GM20431 (cell line): ENCODE data around the gene OSBP.

Source experiments
- in situ Hi-C: fragments of 300-500 bp; cut with MseI, MboI; formaldehyde crosslinking; loops from one replicate; pipeline ENCODE4 v1.15.0; 2020; ENCODE audit warnings: low sequenced_read_pairs; ENCODE audit not compliant: unreplicated experiment

OSBP gene

DNA sequence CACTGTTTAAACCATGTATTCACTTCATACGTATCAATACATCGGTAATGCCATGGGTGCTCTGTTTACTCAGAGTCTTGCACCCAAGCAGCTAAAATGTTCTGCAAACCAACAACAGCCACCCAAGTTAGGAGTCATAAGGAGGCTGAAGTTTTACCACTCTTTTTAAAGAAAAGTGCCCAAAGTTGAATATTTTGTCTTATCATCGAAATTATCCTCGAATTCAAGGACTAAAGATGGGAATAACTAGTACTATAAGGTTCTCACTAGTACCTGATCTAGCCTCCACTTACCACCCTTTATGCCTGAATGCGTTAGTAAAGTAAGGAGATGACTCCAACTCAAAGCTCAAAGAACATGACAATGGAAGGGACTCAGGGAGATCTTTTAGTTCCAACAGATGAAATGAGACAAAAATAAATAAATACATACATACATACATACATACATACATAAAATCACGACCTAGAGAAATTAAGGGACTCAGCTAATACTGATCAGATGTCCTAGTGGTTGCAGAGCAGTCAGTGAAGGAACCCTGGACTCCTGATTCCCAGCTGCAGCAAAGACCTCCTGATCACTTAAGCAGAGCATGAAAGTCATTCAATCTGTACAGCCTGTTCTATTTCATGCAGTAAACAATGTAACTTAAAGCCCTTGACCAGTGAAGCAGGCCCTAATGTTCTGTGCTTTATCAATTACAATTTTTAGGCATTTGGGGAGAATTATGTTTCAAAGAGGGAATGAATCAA is 7.7 kb downstream of the OSBP start:
- in situ Hi-C loops, result no loop called here

DNA sequence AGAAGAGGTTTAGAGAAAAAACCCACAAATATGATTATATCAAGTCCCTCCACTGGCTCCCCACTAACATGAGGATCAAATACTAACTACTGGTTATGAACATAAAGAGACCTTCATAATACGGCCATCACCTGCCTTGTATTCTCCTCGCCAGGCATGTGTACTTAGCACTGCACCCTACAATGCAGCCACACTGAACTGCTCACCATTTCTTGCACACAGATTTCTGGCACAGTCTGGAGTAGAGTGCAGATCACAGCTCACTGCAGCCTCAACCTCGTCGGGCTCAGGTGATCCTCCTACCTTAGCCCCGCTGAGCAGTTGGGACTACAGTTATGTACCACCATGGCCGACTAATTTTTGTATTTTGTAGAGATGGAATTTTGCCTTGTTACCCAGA is 13.1 kb downstream of the OSBP start:
- in situ Hi-C loops, result no loop called here

DNA sequence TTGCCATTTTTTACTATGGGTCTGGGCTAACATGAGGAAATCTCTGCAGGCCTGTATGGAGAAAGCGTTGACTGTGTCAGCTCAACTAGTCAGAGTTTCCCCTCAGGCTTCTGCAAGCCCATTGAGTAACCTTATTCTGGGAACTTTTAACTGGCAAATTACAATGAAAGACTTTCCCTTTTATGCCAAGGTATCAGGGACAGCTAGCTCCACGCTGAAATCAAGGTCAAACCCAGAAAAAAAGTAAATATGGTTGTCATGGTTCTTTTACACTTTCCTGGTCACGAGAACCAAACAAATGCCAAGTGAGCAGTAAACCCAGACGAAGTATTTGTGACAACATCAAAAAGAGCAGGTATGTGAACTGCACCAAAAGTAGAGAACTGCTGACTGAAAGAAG is 13.8 kb downstream of the OSBP start:
- in situ Hi-C loops, result no loop called here

DNA sequence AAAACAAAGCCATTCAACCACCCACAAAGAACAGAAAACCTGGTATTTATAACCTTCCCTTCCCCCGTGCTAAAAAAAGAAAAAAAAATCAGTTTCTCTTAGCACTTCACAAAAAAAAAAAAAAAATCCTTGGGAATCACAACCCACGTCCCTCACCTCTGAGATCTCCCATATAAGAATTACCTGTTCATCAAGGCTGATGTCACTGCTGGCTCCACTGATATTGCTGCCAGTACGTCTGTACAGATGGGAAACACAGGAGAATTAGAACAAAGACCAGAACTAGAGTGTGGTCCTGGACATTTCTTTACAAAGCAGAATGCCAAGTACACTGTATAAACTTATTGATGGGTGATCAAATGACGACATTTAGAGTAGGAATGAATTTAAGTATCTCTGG is 14.9 kb downstream of the OSBP start:
- in situ Hi-C loops, result no loop called here

GRCh38 chr11:59600234-59600633 is 15.3 kb downstream of the OSBP start:
- in situ Hi-C loops, result no loop called here

DNA sequence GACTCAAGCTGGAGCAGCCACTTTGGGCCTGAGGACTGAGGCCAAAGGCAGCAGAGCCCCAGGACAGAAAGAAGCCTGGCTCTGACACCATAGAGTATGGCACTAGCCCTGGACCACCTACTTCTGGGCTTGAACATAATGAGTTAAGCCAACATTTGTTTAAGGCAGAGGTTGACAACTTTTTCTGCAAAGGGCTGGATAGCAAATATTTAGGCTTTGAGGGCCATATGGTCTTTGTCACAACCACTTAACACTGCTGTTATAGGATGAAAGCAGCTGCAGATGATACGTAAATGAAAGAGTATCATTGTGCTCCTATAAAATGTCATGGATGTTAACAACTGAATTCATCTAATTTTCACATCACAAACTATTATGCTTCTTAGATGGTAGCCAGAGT is 16.6 kb downstream of the OSBP start:
- in situ Hi-C loops, result no loop called here

DNA sequence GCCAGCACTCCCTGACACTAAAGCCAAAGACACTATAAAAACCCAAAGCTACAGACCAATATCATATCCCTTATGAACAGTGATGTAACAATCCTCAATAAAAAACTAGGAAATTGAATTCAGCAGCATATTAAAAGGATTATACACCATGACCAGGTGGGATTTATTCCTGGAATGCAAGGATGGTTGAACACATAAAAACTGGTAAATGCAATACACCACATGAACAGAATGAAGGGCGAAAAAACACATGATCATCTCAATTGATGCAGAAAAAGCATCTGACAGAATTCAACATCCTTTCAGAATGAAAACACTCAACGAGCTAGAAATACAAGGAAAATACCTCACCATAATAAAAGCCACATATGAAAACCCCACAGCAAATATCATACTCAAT is 31.3 kb downstream of the OSBP start:
- in situ Hi-C loops, result no loop called here

DNA sequence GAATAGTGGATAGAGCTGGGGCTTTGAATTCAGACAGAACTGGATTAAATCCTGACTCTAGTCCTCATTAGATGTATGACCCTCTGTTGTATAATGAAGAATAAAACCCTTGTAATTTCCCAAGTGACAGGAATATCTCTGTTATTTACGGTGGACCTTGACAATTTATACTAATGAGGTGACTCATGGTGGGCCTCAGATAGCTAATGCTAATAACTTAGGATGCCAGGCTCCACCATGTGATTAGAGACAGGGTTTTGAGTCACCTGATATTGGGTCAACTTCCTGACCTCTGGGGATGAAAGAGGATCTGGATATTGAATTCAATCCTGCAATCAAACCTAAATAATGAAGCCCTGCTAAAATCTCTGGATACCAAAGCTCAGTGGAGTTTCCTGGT is 33.6 kb downstream of the OSBP start:
- in situ Hi-C loops, result no loop called here

- in situ Hi-C loops, result no loop called here
Observed at GRCh38 chr11:59578369-59578768, 37.2 kb downstream of the OSBP start.

DNA sequence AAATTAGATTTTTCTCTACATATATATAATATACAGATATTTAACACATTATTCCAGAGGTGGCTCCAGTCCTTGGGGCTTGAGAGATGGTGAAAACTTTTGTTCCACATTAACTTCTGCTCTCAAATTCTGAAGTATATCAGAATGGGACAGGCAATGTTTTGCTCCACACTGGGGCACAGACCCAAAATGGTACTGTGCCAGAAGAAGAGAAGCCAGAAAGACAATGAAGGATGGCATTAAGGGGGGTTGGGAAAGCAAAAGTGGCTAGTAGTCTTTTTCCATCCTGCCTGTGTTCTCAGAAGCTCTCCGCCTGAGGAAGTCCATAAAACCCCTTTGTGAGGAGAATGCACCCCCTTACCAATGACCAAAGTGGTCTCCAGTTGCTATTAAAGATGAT is 40.1 kb downstream of the OSBP start:
- in situ Hi-C loops, result no loop called here

DNA sequence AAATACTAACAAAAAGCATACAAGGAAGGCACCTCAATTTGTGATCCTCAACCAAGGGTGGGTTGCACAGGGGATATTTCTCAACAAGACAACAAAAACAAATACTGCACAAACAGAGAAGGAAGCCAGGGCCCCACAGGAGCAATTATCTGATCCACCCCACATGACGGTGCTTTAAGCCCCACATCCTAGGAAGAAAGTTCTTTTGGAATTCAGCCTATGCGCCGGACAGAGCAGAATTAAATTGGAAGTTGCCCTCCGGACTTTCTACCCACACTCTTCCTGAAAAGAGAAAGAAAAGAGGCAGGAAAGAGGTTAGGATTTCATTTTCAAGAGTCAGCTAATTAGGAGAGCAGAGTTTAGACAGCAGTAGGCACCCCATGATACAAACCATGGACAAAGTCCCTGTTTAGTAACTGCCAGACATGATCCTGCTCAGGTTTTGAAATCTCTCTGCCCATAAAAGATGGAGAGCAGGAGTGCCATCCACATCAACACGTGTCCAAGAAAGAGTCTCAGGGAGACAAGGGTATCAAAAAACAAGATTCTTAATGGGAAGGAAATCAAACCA is 40.6 kb downstream of the OSBP start:
- in situ Hi-C loops, result no loop called here

DNA sequence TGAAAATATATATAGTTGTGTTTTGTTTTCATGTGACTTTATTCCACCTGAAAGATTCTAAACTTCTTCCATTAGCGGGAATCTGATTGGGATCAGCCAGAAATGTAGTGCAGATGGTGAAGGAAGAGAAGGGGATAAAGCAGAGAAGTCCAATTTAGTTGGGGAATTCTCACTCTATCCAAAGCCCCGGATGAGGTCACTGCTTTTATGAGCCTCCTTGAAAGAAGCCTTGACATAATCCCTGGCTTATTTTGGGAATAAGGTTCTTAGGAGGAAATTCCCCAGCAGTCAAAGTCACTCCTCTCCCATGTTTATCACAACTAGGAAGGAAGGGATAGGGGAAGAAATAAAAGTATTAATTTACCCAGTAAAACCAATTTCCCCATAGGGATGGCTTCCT is 41.1 kb downstream of the OSBP start:
- in situ Hi-C loops, result no loop called here

DNA sequence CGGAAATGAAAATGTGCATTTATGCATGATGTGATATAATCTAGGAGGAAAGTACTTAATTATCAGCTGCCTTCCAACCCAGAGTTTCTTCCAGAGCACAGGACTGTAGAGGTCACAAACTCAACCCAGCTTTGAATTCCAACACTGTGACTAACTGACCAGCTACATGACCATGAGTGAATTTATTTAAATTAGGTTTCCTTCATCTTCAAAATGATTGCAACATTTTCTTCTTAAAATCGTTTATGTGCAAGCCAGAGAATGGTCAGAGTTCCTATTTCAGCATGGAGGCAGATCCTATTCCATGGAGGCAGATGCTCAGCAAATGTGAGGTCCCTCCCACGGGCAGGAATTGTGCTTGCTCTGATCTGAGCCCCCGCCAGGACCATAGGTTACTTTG is 42.4 kb downstream of the OSBP start:
- in situ Hi-C loops, result no loop called here

- in situ Hi-C loops, result no loop called here
Observed at GRCh38 chr11:59572091-59572490, 43.5 kb downstream of the OSBP start.

DNA sequence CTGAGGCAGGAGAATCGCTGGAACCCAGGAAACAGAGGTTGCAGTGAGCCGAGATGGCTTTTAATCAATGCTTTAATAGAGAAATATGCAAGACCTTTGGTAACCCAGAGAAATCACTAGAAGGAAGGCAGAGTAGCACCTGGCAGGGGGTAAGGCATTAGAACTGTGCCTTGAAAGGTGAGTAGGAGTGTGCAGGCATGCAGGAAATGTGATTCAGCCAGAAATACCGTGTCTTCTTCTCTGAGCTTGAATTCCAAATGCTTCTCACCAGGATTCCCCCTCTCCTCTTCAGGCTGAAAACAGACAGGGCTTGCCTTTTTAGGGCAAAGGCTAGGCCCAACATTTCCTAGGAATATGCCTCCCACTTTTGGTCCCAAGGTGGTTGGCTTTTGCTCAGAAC is 53.3 kb downstream of the OSBP start:
- in situ Hi-C loops, result no loop called here

DNA sequence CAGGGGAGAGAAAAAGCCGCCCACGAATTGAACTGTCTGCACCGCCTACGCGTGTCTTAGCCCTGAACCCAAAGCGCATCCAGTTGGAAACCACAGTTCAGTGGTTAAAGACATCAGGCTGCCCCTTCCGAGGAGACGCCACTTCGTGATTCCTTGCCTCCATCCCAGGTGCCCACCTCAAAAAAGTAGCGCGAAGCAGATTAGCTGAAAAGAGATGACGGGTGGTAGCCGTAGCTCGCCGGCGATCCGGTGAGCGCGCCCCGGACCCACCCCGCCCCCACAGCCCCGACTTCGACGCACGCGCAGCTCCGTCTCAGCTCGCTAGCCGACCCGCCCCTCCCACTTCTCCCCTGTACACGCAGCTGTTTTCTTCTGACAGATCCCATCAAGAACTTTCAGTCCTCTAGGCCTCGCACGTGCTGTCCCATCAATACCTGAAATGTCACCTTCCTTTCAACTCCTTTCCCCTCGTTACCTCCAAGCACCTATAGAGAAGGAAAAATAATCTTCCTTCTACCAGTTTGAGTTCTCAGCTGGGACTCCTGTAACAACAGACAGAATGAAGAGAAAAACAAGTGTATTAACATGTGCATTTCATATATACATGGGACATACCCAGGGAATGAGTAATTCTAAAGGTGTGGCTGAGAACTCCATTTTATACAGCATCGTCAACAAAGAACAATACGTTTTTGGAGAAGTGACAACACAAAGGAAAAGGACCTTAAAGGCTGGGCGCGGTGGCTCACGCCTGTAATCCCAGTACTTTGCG is 54.7 kb downstream of the OSBP start:
- in situ Hi-C loops, result no loop called here

DNA sequence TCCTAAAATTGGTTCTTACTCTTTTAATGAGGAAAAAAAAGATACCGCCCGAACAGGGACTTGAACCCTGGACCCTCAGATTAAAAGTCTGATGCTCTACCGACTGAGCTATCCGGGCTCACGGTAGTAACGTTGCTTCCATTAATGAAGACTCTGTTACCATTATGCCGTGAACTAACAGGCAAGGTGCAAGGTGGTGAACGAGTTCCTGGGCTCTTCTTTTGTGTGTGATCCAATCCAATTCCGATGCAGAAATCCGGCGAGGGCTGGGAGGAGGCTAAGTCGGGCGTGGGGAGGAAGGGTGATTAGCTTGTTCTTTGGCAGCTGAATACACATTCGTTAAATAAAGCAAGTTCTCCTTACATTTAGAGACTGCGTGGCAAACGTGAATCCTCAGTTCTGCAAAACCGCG is 55.3 kb downstream of the OSBP start:
- in situ Hi-C loops, result no loop called here

DNA sequence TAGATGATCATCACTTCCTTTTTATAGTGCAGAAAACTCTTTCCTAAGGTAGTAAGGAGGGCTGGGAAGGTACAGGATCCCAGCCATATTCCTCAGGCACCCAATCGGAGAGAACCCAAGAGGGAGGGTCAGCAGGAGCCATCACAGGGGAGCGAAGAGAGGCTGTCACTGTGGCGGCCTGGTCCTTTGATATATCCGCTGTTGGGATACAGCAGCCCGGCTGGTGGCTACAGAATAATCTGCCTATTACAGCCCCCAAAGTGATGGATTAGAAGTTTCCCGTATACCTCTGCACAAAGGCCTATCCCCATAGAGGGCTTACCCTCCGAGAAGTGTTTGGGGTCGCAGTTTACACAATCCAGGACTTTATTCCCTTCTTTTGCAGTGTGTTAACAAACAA is 55.7 kb downstream of the OSBP start:
- in situ Hi-C loops, result no loop called here

GRCh38 chr11:59558270-59558643 is 57.3 kb downstream of the OSBP start:
- in situ Hi-C loops, result no loop called here

- in situ Hi-C loops, result no loop called here
Observed at GRCh38 chr11:59556917-59557348, 58.6 kb downstream of the OSBP start.

DNA sequence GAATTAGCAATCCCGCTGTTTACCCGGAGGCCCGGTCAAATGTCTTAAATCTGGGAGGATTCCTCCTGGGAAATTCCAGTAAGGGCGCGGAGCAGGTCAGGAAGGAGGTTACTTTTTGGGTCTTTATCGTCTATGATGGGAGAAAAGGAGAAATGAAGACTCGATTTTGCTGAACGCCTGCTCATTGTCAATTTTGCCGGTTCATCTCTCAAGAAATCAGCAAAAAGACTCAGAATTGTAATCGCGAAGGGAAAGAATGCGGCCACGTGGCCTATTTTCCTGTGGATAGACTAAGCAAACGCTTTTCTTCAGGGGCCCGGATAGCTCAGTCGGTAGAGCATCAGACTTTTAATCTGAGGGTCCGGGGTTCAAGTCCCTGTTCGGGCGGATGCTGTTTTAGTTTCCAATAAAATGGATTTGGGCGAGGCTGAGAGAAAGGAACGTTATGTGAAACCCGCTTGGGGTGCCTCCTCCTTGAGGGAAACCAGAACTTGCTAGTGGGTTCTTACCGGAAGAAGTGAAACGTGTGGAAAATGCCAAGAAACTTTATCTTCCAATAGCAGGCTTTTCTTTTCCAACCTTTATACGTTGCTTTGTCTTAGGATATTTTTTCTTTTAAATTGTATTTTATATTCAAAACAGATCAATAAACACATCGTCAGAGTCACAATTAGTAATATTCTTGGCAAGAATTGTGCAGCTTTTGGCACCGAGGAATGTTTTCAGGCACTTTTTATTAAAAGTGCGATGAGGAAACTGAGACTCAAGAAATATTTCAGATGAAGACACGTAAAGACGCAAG is 59.3 kb downstream of the OSBP start:
- in situ Hi-C loops, result no loop called here
